ENCODE data around the gene PLAAT2. TPM values are rescaled to one million over a fixed set of nuclear protein-coding genes. Genes with fewer than 3 reads are reported as not detected.
"Not testable (repeated sequence)": the region's sequence is repeated elsewhere in the genome, so short reads cannot be mapped to it uniquely, and the experiment has no call there.

The PLAAT2 gene
- not detected for polyA plus RNA-seq (2013, experiment 1 of 2; ENCODE audit: insufficient read length)
- not detected for polyA plus RNA-seq (2013, experiment 2 of 2; ENCODE audit: insufficient read length)

DNA sequence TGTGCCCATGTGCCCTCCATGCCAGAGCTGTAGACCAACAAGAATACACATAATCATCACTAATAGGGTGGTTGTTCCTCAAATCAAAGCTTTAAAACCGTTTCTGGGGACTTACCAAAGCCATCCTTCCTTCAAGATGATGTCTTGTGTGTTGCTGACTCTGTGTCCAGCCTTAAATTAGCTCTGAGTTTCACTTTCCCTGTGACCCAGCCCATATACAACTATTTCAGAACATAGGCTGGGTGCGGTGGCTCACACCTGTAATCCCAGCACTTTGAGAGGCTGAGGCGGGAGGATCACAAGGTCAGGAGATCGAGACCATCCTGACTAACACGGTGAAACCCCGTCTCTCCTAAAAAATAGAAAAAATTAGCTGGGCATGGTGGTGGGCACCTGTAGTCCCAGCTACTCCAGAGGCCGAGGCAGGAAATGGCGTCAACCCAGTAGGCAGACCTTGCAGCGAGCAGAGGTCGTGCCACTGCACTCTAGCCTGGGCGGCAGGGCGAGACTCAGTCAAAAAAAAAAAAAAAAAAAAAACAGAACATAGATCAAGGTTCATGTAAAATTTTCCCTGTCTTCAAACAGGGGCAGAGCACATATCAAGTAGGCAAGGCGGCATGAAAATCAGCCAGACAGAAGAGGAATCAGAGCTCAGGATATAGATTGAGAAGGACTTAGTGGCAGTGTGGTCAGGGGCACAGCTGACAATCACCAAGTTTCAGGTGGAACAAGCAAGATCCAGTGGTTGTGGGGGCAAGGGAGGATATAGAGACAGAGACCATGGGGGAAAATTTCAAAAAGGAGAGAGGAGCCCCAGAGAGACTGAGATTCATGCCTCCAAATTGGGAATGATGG lies at the start of gene PLAAT2:
Gene PLAAT2 (minus strand): TSS at position 179 of the 855 bp plus-strand sequence. CDS start 55 bp downstream, at position 124.
- no peak for DNase-seq

DNA sequence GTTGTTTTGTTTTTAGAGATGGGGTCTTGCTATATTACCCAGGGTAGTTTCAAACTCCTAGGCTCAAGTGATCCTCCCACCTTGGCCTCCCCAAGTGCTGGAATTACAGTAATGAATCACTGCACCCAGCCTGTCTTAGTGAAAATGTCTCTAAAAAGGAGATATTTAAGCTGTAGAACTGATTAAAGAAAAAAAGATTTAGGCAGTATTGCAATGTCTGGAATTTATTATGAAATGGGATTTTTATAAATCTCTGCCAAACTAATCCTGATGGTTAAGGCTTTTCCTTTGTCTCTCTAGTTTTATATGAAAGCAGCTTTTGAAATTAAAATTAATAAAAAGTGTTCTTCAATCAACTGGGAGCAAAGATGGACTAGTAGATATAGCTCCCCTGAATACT lies 49.0 kb upstream of the PLAAT2 start:
- no peak for DNase-seq

DNA sequence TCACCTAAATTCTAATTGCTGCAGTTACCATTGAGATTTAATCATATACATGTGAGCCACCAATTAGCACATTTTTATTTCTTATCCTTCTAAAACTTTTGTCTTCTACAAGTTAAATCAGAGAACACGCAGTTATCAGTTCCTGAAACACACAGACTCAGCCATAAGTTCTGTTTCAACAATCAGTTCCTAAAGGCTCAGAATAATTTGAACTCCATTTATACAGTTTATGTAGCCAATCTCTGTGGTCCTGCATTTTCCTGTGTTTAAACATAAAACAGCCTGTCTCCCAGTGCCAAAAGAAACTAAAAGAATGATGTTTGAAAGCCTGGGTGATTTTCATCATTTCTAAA lies 48.2 kb upstream of the PLAAT2 start:
- no peak for DNase-seq

DNA sequence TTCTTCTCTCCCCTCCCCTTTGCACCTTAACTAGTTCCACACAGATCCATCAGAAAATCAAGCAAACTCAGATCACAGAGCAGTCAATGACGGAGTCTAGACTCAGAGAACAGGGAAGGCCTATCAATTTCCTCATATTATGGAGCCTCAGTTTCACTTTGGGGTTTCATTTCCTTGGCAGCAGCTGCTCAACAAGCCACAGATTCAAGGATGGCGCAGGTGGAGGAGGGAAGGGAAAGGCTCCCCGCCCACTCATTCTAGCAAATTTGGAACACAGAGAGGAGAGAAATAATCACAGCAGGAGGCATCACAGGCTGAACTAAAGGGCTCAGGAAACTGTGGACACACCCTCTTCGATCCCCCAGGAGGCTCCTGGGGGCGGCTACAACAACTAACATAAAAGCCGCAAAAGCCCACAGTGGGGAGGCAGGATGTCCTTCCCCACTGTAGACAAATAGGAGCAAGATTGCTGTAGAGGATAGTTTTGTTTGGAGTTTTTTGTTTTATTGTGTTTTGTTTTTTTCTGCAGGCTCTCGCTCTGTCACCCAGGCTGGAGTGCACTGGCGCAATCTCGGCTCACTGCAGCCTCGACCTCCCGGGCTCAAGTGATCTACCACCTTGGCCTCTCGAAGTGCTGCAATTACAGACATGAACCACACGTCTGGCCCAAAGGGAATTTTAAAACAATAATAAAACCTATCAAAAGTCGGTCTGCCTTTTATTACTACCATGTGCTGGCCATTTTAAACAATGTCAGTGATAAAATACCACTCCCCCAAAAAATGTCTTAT lies 47.6 kb upstream of the PLAAT2 start:
- DNase-seq = peak; percentile 52

DNA sequence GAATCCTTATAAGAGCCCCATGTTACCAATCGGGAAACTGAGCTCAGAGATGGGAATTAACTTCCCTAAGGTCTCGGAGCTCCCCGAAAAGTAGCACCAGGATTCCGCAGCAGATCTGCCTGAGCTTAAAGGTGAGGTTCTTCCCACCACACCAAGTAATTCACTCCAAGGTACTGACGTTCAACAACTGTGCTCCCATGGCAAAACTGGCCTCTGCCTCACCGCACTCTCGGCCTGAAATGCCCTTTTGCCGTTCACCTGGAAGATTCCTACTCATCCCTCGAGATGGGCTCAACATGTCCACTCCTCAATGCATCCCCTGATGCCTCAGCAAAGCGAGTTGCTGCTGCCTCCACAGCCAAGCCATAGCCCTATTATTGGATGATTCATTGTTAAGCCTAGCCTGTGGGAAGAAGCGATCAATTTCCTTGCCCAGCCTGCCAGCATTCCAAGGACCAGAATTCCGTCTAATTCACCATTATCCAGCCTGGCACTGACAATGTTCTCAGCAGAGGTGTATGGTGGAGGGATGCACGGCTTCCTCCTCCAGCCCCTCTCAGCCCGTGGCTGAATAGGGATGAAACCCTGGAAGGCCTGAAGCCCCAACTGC lies 46.9 kb upstream of the PLAAT2 start:
- DNase-seq = peak; percentile 17

DNA sequence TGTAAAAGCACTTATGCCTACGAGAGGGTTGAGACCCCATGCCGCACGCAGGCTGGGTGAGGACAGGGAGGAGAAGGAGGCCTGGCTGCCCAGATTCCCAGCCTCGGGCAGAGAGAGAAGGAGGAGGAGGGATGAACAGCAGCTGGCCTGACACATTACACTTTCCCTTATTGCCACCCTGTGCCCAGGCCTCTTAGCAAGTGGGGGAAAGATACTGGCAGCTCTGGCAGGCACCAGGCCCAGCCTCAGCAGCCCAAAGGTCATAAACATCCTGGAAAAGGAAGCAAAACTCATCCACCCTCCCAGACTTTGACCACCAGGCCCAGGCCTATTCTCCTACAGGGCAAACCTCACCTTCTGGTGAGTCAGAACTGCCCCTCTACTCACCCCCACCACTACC lies 46.4 kb upstream of the PLAAT2 start:
- no peak for DNase-seq

DNA sequence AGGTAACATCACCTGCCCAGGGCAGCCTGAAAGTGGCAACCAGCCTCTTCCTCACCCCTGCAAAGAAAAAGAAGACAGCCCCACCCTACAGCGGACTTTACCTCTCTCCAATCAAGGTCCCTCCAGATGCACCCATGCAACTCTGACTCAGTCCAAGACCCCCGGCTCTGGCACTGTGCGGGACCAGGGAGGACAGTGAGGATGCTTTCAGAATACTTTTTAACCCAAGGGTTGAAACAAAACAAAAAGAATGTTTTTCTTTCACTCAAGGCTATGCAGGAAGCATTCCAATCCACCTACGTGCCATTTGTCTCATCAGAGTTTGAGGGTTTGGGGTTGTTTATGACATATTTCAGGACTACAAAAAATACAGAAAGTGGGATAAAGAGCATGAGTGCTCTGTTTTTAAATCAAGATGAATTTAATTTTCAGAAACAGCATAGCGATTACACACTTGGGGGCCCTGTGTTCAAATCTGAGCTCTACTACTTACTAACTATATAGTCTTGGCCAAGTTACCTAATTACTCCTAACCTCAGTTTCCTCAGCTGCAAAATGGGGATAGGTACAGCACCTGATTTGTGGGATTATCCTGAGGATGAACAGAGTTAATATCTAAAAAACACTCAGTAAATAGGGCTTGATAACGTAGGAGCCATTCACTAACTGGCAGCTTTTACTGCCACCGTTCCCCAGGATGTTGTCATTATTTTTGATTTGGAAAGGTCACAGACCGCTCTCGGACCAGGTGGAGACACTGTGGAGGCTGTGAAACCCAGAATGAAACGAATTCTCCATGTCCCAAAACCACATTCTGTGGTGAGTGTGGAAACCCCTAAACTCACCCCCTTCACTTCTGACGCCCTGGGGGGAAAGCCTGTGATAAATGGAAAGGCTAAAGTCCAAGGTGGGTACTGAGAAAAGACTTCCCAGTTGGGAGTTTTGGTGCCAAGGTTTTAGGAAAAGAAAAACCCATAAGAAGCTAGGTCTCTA lies 45.5 kb upstream of the PLAAT2 start:
- DNase-seq = peak; percentile 94

DNA sequence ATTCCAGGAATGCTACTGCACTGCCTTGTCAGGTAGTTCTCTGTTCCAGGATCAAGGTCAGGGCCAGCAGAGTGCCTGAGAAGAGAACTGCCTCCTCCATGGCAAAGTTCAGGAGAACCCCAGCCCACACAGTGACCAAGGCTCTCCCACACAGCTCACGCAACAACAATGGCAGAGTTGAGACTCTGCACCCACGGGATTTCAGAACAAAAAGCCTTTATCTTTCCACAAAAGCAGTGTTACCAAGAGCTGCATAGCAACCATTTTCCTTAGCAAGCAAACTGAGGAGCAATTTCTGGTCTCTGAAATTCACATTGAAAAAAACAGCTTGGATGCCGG lies 40.0 kb upstream of the PLAAT2 start:
- no peak for DNase-seq

DNA sequence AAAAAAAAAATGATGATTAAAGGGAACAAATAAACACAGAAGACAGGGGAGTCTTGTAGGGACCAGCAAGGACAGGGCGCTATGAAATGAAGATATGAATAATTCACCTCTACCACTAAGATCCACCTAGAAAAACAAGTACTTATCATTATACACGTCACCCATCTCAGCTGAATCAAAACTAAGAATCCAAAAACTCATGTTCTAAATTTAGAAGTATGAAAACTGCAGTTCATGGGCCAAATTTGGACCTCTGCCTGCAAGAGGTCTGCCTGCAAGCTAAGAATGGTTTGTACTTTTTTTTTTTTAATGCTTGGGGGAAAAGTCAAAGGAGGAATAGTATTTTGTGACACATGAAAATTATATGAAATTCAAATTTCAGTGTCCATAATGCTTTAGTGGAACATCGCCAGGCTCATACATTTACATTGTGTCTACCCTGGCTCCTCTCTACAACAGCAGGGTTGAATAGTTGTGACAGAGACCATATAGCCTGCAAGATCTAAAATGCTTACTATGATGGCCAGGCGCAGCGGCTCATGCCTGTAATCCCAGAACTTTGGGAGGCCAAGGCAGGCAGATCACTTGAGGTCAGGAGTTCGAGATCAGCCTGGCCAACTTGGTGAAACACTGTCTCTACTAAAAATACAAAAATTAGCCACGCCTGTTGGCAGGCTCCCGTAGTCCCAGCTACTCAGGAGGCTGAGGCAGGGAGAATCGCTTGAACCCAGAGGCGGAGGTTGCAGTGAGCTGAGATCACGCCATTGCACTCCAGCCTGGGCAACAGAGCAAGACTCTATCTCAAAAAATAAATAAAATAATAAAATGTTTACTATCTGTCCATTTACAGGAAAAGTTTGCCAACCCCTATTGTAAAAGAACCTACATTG lies 39.4 kb upstream of the PLAAT2 start:
- peak; percentile 70 for DNase-seq

DNA sequence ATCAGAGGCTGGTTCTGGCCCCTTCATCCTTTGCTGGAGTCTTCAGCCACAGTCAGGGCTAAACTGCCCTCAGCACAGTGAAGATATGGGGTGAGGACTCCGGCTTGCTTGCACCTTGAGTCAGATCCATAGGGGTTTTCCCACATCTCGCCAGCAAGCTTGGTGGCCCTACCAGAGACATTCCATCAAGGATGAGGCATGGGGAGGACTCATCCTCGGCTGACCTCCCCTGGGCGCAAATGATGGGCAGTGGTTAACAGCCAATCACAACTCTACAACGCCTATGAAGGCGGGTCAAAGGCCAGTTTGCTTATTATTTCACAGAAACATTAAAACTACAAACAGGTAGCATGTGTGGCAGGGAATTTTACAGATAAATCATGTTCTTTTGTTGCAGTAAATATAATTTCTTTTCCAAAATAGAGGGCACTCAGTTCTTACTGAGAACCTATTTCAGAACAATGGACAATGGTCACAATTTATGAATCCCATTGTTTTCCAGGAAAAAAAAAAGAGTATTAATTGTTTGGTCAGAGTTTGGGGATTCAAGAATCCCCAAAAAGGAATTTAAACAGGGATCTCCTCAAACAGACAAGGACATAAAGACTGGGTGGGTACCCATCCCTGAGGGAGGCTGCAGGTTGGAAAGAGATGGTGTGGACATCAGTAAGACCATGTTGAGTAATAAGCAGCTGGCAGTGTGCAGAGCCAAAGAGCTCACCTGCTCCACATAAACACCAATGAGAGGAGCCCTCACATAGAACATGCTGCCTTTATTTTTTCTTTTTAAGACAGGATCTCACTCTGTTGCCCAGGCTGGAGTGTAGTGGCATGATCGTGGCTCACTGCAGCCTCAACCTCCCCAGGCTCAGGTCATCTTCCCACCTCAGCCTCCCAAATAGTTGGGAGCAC lies 36.3 kb upstream of the PLAAT2 start:
- peak; percentile 94 for DNase-seq

DNA sequence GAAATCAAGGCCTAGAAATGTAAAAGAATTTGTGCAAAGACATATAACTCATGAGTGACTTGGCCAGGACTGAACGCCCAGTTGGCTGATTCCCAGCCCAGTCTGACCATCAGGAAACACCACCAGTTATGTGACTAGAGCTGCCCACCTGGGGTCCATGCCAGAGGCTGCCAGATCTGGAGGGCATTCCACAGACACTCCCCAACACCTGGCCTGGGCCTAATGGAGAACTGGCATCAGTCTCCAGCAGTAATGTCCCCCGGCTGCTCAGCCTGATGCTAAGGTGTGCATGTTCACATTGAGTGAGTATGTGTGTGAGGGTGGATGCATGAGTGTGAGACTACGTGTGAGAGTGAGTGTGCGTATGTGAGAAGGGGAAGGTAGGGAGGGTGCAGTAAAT lies 35.4 kb upstream of the PLAAT2 start:
- DNase-seq = no peak

DNA sequence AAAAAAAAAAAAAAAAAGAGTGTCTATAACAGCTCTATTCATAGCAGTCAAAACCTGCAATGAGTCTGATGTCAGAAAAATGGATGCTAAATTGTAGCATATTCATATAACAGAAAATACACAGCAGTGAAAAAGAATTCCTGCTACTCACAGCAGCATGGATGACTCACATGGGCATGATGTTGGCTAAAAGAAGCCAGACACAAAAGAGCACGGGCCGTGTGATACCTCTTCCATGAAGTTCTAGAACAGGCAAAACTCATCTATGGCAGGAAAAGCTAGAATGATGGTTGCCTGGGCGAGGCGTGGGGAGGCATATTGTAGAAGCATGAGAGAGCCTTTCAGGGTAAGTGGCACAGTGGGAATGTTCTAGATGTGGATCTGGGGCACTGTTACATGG lies 32.1 kb upstream of the PLAAT2 start:
- peak; percentile 68 for DNase-seq

DNA sequence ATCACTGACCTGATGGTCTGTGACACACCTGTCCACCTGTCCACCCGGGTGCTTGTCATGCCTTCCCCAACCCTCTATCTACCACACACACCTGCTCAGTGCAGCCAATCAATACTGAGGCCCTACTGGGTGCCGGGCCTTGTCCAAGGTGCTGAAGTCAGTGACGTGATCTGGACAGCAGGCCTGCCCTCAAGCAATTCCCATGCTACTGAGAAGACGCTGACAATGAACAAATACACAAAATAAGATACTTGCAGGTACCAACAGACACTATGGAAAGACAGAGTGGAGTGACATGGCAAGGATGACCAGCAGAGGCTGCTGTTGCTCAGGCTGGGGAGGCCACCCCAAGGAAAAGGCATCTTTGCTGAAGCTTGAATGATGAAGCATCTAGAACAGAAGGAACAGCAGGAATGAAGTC lies 29.8 kb upstream of the PLAAT2 start:
- peak; percentile 38 for DNase-seq

DNA sequence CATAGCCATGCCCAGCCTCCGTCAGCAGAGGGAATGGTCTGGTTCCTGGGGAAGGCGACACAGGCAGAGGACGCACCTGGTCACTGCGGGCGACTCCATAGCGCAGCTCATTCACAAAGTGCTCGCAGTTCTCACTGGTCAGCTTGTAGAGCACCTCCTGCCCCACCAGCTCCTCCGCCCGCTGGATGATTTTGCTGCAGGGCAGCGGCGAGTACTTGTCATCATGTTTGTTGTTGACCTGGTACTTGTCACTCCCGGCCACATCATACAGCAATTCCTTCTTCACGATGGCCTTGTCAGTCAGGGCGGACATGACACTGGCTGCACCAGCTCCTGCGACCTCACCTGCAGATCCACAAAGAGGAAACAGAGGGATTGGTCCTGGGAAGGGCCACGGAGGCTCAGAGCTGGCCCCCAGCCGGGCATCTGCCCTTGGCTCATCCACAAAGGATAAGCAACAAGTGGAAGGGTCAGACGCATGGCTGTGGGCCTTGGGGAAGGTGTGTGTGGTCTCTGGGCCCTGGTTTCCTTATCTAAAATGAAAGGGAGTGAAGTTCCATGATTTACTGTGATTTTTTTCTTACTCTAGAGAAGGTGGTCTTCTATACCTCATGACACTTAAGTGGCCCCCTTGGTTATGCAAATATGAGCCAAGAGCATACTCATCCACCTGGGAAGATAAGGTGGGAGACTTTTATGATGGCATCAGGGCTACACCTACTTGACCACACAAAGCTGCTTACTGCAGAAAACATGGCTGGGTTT lies 27.0 kb upstream of the PLAAT2 start:
- DNase-seq = no peak

DNA sequence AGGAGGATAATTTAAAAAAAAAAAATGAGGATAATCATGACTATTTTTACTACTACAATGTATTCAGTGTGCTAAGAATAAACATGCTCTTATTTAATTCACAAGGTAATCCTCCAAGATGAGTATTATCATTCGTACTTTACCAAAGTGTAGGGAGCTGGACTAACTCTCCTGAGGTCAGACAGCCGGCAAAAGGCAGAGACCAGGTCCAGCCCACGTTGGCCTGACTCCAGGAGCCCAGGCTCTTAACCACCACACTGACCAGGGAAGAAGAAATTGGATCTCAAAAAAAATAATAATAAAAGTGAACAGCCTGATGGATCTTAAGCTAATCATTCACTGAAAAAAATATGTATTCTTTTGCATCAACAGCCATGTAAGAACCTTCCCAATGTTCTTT lies 25.8 kb upstream of the PLAAT2 start:
- DNase-seq = no peak

DNA sequence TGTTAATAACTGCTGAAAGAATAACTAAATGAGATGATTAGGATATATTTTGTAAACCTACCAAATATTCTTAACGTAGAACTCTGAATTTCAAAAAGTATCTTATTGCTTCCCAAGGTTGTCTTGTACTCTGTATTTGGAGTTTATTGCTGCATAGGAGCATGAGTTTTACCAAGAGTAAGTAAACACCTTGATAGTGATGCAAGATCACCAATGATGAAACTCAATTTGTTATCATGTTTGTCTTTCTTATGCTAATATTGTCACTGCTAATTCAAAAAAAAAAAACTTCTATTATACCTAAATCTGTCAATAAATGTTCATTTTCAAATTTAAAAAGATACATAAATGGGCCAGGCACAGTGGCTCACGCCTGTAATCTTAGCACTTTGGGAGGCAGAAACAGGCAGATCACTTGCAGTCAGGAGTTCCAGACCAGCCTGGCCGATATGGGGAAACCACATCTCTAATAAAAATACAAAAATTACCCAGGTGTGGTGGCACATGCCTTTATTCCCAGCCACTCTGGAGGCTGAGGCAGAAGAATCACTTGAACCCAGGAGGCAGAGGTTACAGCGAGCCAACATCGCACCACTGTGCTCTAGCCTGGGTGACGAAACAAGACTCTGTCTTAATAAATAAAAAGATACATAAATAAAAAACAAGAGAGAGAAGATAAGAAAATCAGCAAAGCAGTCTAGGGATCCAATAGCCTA lies 23.4 kb upstream of the PLAAT2 start:
- DNase-seq = no peak

DNA sequence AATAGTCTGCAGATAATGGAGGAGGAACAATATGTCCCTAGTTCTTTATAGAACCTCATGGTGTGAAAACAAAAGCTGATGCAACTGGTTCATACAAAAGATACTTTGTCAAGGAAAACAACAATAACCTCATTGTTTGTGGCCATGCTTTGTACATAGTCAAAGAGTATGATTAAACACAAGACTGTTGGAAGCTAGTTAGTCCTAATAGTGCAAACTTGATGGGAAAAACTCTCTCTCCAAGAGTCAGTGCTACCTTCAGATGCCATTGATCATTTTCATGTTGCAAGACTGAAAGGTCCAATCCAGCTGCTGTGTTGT lies 20.1 kb upstream of the PLAAT2 start:
- DNase-seq = no peak

DNA sequence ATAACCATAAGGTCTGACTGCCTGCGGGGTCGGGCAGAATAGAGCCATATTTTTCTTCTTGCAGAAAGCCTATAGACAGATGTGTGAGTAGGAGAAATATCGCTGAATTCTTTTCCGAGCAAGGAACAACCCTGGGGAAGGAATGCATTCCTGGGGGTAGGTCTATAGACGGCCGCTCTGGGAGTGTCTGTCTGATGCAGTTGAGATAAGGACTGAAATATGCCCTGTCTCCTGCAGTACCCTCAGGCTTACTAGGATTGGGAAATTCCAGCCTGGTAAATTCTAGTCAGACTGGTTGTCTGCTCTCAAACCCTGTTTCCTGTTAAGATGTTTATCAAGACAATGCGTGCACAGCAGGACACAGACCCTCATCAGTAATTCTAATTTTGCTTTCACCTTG lies 18.0 kb upstream of the PLAAT2 start:
- DNase-seq = peak; percentile 5

DNA sequence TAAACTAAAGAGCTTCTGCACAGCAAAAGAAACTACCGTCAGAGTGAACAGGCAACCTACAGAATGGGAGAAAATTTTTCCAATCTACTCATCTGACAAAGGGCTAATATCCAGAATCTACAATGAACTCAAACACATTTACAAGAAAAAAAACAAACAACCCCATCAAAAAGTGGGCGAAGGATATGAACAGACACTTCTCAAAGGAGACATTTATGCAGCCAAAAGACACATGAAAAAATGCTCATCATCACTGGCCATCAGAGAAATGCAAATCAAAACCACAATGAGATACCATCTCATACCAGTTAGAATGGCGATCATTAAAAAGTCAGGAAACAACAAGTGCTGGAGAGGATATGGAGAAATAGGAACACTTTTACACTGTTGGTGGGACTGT lies 15.7 kb upstream of the PLAAT2 start:
- not testable (repeated sequence) for DNase-seq
